ENCODE measurements around the gene TMEM100. TPM values are rescaled to one million over a fixed set of nuclear protein-coding genes. Genes with fewer than 3 reads are reported as not detected.

Gene TMEM100
- total RNA-seq, 4 donors from 2014 or later: 1.00 to 7.8 (median 4.1) TPM; not detected in 1

DNA sequence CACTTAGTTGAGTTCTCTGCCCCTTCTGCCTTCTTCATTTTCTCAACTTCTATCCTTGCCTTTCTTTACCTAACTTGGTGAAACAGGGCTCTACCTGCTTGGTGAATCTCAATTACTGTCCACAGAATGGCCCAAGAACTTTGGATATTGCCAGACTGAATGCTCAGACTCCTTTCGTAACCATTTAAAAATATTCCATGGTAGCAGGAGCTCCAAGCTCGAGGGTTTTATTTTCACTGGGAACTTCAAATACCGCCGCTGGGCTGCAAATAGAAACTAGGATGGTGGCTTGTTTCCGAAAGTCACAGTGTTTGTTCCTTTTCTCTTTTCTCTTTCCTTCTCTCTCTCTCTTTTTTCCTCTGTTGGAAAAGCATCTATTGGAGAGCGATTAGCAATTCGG lies 13.2 kb downstream of the TMEM100 start:
- Histone ChIP-seq H3K27me3 (no peaks in the 10 kb centered on the region), H3K36me3 (no peaks in the 10 kb centered on the region), H3K4me1 (peaks cover 0 to 5% (median 0%) of the 10 kb centered on the region in 4 donors), H3K4me3 (no peak overlapping the region), H3K9me3 (no peaks in the 10 kb centered on the region), H3K27ac (no peak overlapping the region)
- WGBS, 2 donors (ENCODE audit: low coverage in 1 of 2): 79 to 90% methylated on average over 7 of the region's 7 CpGs
- intact Hi-C loops (cut with DNase I; ENCODE audit: low total_unique reads) (no loop called here), in situ Hi-C loops (cut with MboI; ENCODE audit: low pct_ligation_motif_present in 1 of 4, low pct_unique_long_range_greater_than_20kb in 1 of 4, low sequenced_read_pairs in 3 of 4) (no loop called here)
- TF ChIP-seq, protein P1, sequence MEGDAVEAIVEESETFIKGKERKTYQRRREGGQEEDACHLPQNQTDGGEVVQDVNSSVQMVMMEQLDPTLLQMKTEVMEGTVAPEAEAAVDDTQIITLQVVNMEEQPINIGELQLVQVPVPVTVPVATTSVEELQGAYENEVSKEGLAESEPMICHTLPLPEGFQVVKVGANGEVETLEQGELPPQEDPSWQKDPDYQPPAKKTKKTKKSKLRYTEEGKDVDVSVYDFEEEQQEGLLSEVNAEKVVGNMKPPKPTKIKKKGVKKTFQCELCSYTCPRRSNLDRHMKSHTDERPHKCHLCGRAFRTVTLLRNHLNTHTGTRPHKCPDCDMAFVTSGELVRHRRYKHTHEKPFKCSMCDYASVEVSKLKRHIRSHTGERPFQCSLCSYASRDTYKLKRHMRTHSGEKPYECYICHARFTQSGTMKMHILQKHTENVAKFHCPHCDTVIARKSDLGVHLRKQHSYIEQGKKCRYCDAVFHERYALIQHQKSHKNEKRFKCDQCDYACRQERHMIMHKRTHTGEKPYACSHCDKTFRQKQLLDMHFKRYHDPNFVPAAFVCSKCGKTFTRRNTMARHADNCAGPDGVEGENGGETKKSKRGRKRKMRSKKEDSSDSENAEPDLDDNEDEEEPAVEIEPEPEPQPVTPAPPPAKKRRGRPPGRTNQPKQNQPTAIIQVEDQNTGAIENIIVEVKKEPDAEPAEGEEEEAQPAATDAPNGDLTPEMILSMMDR (IDR thresholded peaks at IDR 0.05): no peak
- no peak for TF ChIP-seq POLR2A (IDR thresholded peaks at IDR 0.05)
- DNase-seq: no peak

DNA sequence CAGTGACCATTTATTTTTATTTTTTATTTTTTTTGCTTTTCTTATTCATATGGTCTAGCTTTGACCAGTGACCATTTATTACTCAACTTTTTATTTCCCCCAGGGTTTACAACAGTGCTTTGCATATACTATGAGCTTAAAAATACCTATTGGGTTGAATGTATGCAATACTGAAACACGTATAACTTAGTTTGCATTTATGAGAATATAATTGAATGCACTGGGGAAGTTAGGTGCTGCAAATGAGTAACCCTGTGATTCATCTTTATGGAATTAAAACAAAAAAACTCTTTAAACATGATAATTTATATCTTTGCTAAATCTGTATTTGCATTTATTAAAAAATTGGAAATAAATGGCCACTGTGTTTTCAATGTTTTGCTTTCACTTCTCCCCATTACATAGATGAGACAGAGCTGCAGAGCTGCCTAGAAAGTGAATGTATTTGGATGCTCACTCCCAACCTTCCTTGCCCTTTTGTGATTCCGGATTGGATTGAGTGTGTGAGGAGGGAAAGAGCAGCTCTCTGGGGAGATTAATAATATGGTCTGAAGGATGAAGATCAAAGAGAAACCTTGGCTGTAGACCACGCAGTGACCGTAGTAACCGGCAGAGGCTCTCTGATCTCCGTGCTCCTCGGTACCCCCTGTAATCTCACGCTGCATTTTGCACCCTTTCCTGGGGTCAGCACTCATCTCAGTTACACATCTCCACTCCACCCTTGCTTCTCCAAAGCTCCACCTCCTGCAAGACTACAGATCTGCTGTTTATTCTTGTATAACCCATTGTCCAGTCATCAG lies 14.3 kb downstream of the TMEM100 start:
- in situ Hi-C loops (cut with MboI; ENCODE audit: low pct_ligation_motif_present in 1 of 4, low pct_unique_long_range_greater_than_20kb in 1 of 4, low sequenced_read_pairs in 3 of 4) (no loop called here), intact Hi-C loops (cut with DNase I; ENCODE audit: low total_unique reads) (no loop called here)
- no peak for DNase-seq
- Histone ChIP-seq H3K27ac (no peak overlapping the region), H3K4me3 (no peak overlapping the region), H3K27me3 (no peaks in the 10 kb centered on the region), H3K9me3 (no peaks in the 10 kb centered on the region), H3K4me1 (peaks cover 0 to 5% (median 0%) of the 10 kb centered on the region in 4 donors), H3K36me3 (no peaks in the 10 kb centered on the region)
- TF ChIP-seq POLR2A (IDR thresholded peaks at IDR 0.05) (no peak), EP300 (IDR thresholded peaks at IDR 0.05; ENCODE audit: low read depth) (no peak), POLR2AphosphoS5 (IDR thresholded peaks at IDR 0.05) (no peak)
- TF ChIP-seq, protein P1 (IDR thresholded peaks at IDR 0.05): no peak
- WGBS, 2 donors (ENCODE audit: low coverage in 1 of 2): 35 to 67% methylated on average over 7 to 8 of the region's 8 CpGs

DNA sequence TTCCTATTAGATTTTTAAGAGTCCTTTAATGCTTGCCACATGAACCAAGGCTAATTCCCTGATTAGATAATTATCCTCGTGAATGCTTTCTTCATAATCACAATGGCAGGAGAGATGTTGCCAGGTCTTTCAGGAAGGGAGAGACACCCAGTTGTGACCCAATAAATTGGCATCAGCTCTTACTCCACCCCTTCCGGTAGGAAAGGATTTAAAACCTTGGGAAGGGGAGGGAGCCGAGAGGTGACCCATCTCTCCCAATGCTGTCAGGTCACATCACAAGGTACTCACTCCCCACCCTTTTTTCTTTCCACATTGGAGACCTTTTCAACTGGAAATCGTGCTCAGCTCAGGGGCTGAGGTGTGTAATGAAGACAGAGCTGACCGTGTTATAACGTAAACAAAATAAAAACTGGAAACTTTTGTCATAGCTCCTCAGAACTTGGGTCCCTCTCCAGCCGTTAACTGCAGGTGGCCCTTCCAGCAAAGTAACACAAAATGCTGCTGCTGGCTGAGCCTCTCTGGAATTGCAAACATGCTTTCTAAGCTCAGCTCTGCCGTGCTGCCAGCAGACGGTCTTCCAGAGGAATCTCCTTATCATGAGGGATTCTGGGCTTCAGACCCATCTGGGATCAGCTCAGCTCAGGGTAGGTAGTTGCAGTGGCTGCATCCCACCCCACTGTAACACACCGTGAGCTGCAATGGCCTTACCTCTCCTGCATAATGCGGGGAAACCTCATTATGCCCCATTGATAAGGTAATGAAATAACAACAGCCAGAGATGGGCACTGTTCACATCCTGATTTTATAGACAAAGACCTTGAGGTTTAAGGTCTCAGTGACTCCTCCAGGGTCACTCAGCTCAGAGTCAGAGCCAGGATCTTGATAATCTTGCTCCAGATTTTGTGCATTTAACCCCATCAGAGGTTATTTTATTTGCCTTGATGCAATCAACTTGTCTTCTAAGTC lies 15.6 kb downstream of the TMEM100 start:
- Histone ChIP-seq H3K4me1 (peaks cover 0 to 5% (median 0%) of the 10 kb centered on the region in 4 donors), H3K27me3 (no peaks in the 10 kb centered on the region), H3K27ac (no peak overlapping the region), H3K9me3 (no peaks in the 10 kb centered on the region), H3K36me3 (no peaks in the 10 kb centered on the region), H3K4me3 (no peak overlapping the region)
- in situ Hi-C loops (cut with MboI; ENCODE audit: low pct_ligation_motif_present in 1 of 4, low pct_unique_long_range_greater_than_20kb in 1 of 4, low sequenced_read_pairs in 3 of 4): no loop called here
- no peak for DNase-seq
- WGBS, 2 donors (ENCODE audit: low coverage in 1 of 2): 29 to 44% methylated on average over 2 to 11 of the region's 11 CpGs
- TF ChIP-seq POLR2A (IDR thresholded peaks at IDR 0.05) (no peak), POLR2AphosphoS5 (IDR thresholded peaks at IDR 0.05) (no peak), EP300 (IDR thresholded peaks at IDR 0.05; ENCODE audit: low read depth) (no peak)
- TF ChIP-seq, protein P1 (IDR thresholded peaks at IDR 0.05): no peak
- intact Hi-C loops (cut with DNase I; ENCODE audit: low total_unique reads): no loop called here

DNA sequence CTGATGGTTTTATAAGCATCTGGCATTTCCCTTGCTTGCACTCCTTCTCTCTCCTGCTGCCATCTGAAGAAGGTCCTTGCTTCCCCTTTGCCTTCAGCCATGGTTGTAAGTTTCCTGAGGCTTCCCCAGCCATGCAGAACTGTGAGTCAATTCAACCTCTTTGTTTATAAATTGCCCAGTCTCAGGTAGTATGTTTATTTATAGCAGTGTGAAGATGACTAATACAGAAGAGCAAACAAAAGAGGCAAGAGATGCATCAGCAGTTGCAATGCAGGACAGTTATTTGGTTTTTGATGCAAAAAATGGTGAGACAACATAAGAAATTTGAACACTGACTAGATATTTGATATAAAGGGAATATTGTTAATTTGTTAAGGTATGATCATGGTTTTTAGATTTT lies 16.8 kb downstream of the TMEM100 start:
- peaks cover 0 to 5% (median 0%) of the 10 kb centered on the region in 4 donors for H3K4me1 ChIP-seq
- no peak overlapping the region for H3K27ac ChIP-seq
- in situ Hi-C loops (cut with MboI; ENCODE audit: low pct_ligation_motif_present in 1 of 4, low pct_unique_long_range_greater_than_20kb in 1 of 4, low sequenced_read_pairs in 3 of 4): no loop called here
- intact Hi-C loops (cut with DNase I; ENCODE audit: low total_unique reads): no loop called here
- no peaks in the 10 kb centered on the region for H3K27me3 ChIP-seq
- no peaks in the 10 kb centered on the region for H3K9me3 ChIP-seq
- H3K36me3 ChIP-seq: no peaks in the 10 kb centered on the region
- TF ChIP-seq EP300 (IDR thresholded peaks at IDR 0.05; ENCODE audit: low read depth) (no peak), POLR2AphosphoS5 (IDR thresholded peaks at IDR 0.05) (no peak), POLR2A (IDR thresholded peaks at IDR 0.05) (no peak)
- TF ChIP-seq, protein P1 (IDR thresholded peaks at IDR 0.05): no peak
- H3K4me3 ChIP-seq: no peak overlapping the region
- DNase-seq: no peak

Data from transverse colon (tissue), 4 donors.